ENCODE results near the gene IRS2. TPM values are rescaled to one million over a fixed set of nuclear protein-coding genes. Genes with fewer than 3 reads are reported as not detected.
A peak's percentile ranks its signal among the peaks of the same experiment; 100 is the strongest.

Gene IRS2
- total and polyA plus RNA-seq, 2 experiments from 2014 or later = 3.6 to 14.5 TPM

DNA sequence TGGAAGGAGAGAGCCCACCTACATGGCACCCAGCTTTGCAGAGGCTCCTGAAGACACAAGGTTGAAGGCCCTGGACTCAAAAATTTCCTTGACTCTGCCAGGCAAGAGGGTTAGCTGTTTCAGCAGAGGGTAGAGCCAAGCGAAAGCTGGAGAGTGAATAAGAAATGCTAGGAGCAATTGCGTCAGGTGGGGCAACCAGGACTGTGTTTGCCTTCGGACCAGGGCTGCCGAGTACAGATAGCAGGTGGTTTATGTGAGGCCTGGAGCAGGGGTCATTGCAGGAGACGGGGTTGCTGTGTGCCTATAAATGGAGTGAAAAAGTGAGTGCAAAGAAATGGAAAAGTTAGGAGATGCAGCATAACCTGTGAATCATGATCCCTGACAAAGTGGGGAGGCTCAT, 59.1 kb downstream of the IRS2 start (continued):
- TF ChIP-seq, protein P1, sequence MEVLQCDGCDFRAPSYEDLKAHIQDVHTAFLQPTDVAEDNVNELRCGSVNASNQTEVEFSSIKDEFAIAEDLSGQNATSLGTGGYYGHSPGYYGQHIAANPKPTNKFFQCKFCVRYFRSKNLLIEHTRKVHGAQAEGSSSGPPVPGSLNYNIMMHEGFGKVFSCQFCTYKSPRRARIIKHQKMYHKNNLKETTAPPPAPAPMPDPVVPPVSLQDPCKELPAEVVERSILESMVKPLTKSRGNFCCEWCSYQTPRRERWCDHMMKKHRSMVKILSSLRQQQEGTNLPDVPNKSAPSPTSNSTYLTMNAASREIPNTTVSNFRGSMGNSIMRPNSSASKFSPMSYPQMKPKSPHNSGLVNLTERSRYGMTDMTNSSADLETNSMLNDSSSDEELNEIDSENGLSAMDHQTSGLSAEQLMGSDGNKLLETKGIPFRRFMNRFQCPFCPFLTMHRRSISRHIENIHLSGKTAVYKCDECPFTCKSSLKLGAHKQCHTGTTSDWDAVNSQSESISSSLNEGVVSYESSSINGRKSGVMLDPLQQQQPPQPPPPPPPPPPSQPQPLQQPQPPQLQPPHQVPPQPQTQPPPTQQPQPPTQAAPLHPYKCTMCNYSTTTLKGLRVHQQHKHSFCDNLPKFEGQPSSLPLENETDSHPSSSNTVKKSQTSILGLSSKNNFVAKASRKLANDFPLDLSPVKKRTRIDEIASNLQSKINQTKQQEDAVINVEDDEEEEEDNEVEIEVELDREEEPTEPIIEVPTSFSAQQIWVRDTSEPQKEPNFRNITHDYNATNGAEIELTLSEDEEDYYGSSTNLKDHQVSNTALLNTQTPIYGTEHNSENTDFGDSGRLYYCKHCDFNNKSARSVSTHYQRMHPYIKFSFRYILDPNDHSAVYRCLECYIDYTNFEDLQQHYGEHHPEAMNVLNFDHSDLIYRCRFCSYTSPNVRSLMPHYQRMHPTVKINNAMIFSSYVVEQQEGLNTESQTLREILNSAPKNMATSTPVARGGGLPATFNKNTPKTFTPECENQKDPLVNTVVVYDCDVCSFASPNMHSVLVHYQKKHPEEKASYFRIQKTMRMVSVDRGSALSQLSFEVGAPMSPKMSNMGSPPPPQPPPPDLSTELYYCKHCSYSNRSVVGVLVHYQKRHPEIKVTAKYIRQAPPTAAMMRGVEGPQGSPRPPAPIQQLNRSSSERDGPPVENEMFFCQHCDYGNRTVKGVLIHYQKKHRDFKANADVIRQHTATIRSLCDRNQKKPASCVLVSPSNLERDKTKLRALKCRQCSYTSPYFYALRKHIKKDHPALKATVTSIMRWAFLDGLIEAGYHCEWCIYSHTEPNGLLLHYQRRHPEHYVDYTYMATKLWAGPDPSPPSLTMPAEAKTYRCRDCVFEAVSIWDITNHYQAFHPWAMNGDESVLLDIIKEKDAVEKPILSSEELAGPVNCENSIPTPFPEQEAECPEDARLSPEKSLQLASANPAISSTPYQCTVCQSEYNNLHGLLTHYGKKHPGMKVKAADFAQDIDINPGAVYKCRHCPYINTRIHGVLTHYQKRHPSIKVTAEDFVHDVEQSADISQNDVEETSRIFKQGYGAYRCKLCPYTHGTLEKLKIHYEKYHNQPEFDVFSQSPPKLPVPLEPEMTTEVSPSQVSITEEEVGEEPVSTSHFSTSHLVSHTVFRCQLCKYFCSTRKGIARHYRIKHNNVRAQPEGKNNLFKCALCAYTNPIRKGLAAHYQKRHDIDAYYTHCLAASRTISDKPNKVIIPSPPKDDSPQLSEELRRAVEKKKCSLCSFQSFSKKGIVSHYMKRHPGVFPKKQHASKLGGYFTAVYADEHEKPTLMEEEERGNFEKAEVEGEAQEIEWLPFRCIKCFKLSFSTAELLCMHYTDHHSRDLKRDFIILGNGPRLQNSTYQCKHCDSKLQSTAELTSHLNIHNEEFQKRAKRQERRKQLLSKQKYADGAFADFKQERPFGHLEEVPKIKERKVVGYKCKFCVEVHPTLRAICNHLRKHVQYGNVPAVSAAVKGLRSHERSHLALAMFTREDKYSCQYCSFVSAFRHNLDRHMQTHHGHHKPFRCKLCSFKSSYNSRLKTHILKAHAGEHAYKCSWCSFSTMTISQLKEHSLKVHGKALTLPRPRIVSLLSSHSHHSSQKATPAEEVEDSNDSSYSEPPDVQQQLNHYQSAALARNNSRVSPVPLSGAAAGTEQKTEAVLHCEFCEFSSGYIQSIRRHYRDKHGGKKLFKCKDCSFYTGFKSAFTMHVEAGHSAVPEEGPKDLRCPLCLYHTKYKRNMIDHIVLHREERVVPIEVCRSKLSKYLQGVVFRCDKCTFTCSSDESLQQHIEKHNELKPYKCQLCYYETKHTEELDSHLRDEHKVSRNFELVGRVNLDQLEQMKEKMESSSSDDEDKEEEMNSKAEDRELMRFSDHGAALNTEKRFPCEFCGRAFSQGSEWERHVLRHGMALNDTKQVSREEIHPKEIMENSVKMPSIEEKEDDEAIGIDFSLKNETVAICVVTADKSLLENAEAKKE (CRISPR knock-in tag; IDR thresholded peaks at IDR 0.05) = no peak
- no peak for TF ChIP-seq ZNF114 (CRISPR knock-in tag; IDR thresholded peaks at IDR 0.05)

DNA sequence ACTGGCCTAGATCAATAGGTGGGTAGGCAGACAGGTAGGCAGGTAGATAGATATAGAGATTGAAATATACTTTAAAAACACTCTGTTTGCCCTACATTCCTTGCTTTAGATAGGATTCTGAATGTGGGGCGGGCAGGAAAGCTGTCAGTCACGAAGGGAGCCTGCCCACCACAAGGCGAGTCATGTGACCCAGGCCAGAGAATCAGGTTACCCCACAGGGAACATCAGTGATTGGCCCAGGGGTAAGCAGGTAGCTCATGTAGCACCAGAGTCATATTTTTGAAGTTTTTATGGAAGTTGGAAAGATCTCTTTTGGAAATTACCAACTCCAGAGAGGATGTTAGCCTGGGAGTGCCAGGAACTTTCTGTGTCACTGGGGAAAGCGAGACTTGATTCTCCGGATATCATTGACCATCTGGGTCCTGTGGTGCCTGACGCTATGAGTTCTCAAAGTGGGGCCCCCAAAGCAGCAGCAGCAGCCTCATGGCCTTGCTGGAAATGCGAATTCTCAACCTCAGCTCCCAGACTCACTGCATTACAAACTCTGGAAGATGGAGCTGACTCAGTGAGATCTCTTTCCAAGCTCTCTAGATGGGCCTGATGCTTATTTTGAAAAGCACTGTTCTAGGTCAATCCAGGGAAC, 60.3 kb downstream of the IRS2 start:
- H3K4me1 Mint-ChIP-seq = peaks cover 29% of the 10 kb centered on the region
- TF ChIP-seq ZNF114 (CRISPR knock-in tag; IDR thresholded peaks at IDR 0.05) (no peak), ZNF331 (CRISPR knock-in tag; IDR thresholded peaks at IDR 0.05; ENCODE audit: low read depth) (no peak), POLR2AphosphoS5 (IDR thresholded peaks at IDR 0.05; ENCODE audit: low read depth) (no peak)
- TF ChIP-seq, protein P1 (CRISPR knock-in tag; IDR thresholded peaks at IDR 0.05) = no peak
- TF ChIP-seq, protein P2, sequence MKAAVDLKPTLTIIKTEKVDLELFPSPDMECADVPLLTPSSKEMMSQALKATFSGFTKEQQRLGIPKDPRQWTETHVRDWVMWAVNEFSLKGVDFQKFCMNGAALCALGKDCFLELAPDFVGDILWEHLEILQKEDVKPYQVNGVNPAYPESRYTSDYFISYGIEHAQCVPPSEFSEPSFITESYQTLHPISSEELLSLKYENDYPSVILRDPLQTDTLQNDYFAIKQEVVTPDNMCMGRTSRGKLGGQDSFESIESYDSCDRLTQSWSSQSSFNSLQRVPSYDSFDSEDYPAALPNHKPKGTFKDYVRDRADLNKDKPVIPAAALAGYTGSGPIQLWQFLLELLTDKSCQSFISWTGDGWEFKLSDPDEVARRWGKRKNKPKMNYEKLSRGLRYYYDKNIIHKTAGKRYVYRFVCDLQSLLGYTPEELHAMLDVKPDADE (IDR thresholded peaks at IDR 0.05) = no peak

More for the DNA sequence above, 60.3 kb downstream of the IRS2 start:
- no peak overlapping the region for H3K27ac ChIP-seq (ENCODE audit: low read depth)
- no peak for DNase-seq (ENCODE audit: low spot score)
- peaks cover 11% of the 10 kb centered on the region for H3K4me1 ChIP-seq (ENCODE audit: insufficient read depth)
- Mint-ChIP-seq H3K9me3 (no peaks in the 10 kb centered on the region; the same call in 2 of the 3 replicates), H3K36me3 (ENCODE audit: low read depth) (no peaks in the 10 kb centered on the region; the same call in 2 of the 3 replicates), H3K4me3 (no peak overlapping the region), H3K27me3 (ENCODE audit: insufficient read depth, low read depth, poor library complexity) (peaks cover 8% of the 10 kb centered on the region), H3K27ac (no peak overlapping the region)
- no peaks in the 10 kb centered on the region for H3F3A ChIP-seq (replicated peaks; ENCODE audit: low read depth)
- no peaks in the 10 kb centered on the region for H4K20me1 ChIP-seq (replicated peaks; ENCODE audit: insufficient read depth)
- H3K79me2 ChIP-seq (replicated peaks; ENCODE audit: insufficient read depth) = no peaks in the 10 kb centered on the region
- no peak overlapping the region for H3K4me3 ChIP-seq
- H3K27me3 ChIP-seq (ENCODE audit: insufficient read depth) = no peaks in the 10 kb centered on the region
- H2AFZ ChIP-seq = peak overlapping the region; percentile 18; the same call in 1 of the 2 replicates
- ATAC-seq = no peak
- no peak overlapping the region for H3K4me2 ChIP-seq
- H3K36me3 ChIP-seq (ENCODE audit: insufficient read depth) = no peaks in the 10 kb centered on the region
- H3K9me2 ChIP-seq (ENCODE audit: insufficient read depth) = no peaks in the 10 kb centered on the region

Data from GM23338 (cell line).